ENCODE data around the gene RPP25L. TPM values are rescaled to one million over a fixed set of nuclear protein-coding genes. Genes with fewer than 3 reads are reported as not detected.

The RPP25L gene
- total and polyA plus RNA-seq, 9 of the 15 experiments (the other 6 are each of a cell fraction or from before 2014, with no cell fraction given) = 16.3 to 43.7 (median 29.0) TPM

- CTCF ChIA-PET (ENCODE audit: low intra/inter-chr PET ratio) = no interaction called here
- Histone ChIP-seq H3K4me1 (replicated peaks in 1 of 2; ENCODE audit: control insufficient read depth in 2 of 2, insufficient read depth in 2 of 2, low read length in 2 of 2) (peaks cover 0 to 7% of the 10 kb centered on the region in 2 experiments; a peak in 2 of 5 replicates), H3K4me2 (ENCODE audit: insufficient read depth, low read length) (no peak overlapping the region), H3K4me3 (no peak overlapping the region), H3K27ac (ENCODE audit: extremely low read depth, low read depth, low read length) (no peak overlapping the region), H3K9ac (ENCODE audit: insufficient read depth in 1 of 2, low read depth in 2 of 2, low read length in 2 of 2) (no peak overlapping the region), H2AFZ (ENCODE audit: low read depth, low read length) (no peak overlapping the region), H3K79me2 (ENCODE audit: control insufficient read depth, insufficient read depth, low read length) (no peaks in the 10 kb centered on the region), H3K27me3 (ENCODE audit: control insufficient read depth in 2 of 2, insufficient read depth in 2 of 2, low read length in 2 of 2) (peaks cover 11 to 66% of the 10 kb centered on the region in 2 experiments; a peak in 4 of 5 replicates), H3K9me3 (replicated peaks; ENCODE audit: control insufficient read depth, insufficient read depth, low read depth, low read length) (no peaks in the 10 kb centered on the region), H4K20me1 (replicated peaks; ENCODE audit: control insufficient read depth, insufficient read depth, low read length) (peaks cover 4% of the 10 kb centered on the region), H3K9me1 (ENCODE audit: control insufficient read depth, insufficient read depth, low read length) (no peaks in the 10 kb centered on the region), H3K36me3 (ENCODE audit: control insufficient read depth, insufficient read depth, low read length) (no peaks in the 10 kb centered on the region)
- peak in 2 of 4 experiments; percentile 31 to 32 for DNase-seq (ENCODE audit: extremely low read depth in 1 of 4, low spot score in 3 of 4)
- WGBS (ENCODE audit: insufficient coverage, low coverage, missing lambda C conversion rate) = 0% methylated on average over 4 of the region's 62 CpGs
- POLR2A ChIA-PET = no interaction called here
- FAIRE-seq = no peak
- ATAC-seq = no peak
- intact Hi-C loops (cut with micrococcal nuclease) = no loop called here
- no TSS peak for BruUV-seq (replicated peaks)
- no peak for TF ChIP-seq ZFP30 (CRISPR knock-in tag; IDR thresholded peaks at IDR 0.05; ENCODE audit: borderline replicate concordance)
- no peak for TF ChIP-seq ZNF224 (CRISPR knock-in tag; IDR thresholded peaks at IDR 0.05)
- no peak for TF ChIP-seq SIRT6 (IDR thresholded peaks at IDR 0.05; ENCODE audit: low read depth, low read length)
- no peak for TF ChIP-seq ELK1 (CRISPR knock-in tag; IDR thresholded peaks at IDR 0.05)
- TF ChIP-seq TFE3 (CRISPR knock-in tag; IDR thresholded peaks at IDR 0.05) = no peak
- TF ChIP-seq SMAD4 (CRISPR knock-in tag; conservative IDR thresholded peaks at IDR 0.05) = no peak
- no peak for TF ChIP-seq NCOA6 (IDR thresholded peaks at IDR 0.05)
- in situ Hi-C loops (cut with MboI) = no loop called here
Observed at GRCh38 chr9:34577400-34578240, 34.3 kb downstream of the RPP25L start.

Measured in K562 (cell line).